Endothelial cell of umbilical vein (primary cell): ENCODE data around the gene WDR47. TPM values are rescaled to one million over a fixed set of nuclear protein-coding genes. Genes with fewer than 3 reads are reported as not detected.

Source experiments
- BruUV-seq: library from RNA; stranded (reverse); fragments of 400-500 nt; replicated peaks from 2 replicates; lab custom pipeline; 2021; lab: Mats Ljungman, UMichigan
- CTCF ChIA-PET: fragments of 300-600, 350-600 bp; sonication (Branson Sonifier 250); formaldehyde crosslinking; loops from one replicate; lab custom pipeline; 2021; ENCODE audit warnings: antibody characterized with exemption, inconsistent platforms; lab: Charles Lee
- POLR2A ChIA-PET: fragments of 300-600, 350-600 bp; sonication (Branson Sonifier 250); formaldehyde crosslinking; loops from one replicate; lab custom pipeline; 2021; ENCODE audit warnings: antibody characterized with exemption, inconsistent platforms; lab: Charles Lee
- DNase-seq: peaks from one replicate; pipeline ENCODE4 v3.0.0-alpha.2; 2011; ENCODE audit warnings: low read depth, low spot score
- FAIRE-seq: peaks from 2 replicates; lab custom pipeline; 2011; peaks lifted over from hg19 to GRCh38; lab: Jason Lieb, UNC
- H2AFZ ChIP-seq: 2 replicates; pipeline ENCODE4 v1.6.0; 2012; ENCODE audit warnings: low read depth, low read length, control low read depth, inconsistent platforms
- H3K27ac ChIP-seq: 2 replicates; pipeline ENCODE4 v1.5.1; 2011; ENCODE audit warnings: low read depth, mild to moderate bottlenecking, control low read depth, low read length, moderate library complexity; ENCODE audit not compliant: insufficient read depth
- H3K27me3 ChIP-seq, 2 experiments: 2 replicates each; pipeline versions ENCODE4 v1.6.0 to v1.6.1; 2011; ENCODE audit warnings: low read length in 2 of 2, mixed read lengths in 1 of 2; ENCODE audit not compliant: control insufficient read depth in 2 of 2, insufficient read depth in 2 of 2
- H3K36me3 ChIP-seq, 2 experiments: 2 replicates in 1 of 2; 3 replicates in 1 of 2; pipeline ENCODE4 v1.5.1; 2011; ENCODE audit warnings: low read length in 2 of 2, mild to moderate bottlenecking in 1 of 2, moderate library complexity in 1 of 2; ENCODE audit not compliant: control insufficient read depth in 2 of 2, insufficient read depth in 2 of 2; ENCODE audit errors: extremely low read depth in 1 of 2
- H3K4me1 ChIP-seq: 3 replicates; pipeline ENCODE4 v1.5.1; 2011; ENCODE audit warnings: mild to moderate bottlenecking, low read length; ENCODE audit not compliant: control insufficient read depth, insufficient read depth; ENCODE audit errors: extremely low read depth
- H3K4me2 ChIP-seq: 2 replicates; pipeline ENCODE4 v1.6.1; 2011; ENCODE audit warnings: low read length, control low read depth, mixed read lengths; ENCODE audit not compliant: insufficient read depth
- H3K4me3 ChIP-seq, 3 experiments: fragments of 200-600 bp in 1 of 3; sonication (generic), shearing (Covaris generic) in 1 of 3; replicated peaks in 1 of 3; 2 replicates each; pipeline ENCODE4 v1.5.1; 2011 to 2016; ENCODE audit warnings: control low read depth in 3 of 3, low read length in 3 of 3, mild to moderate bottlenecking in 2 of 3, inconsistent platforms in 1 of 3, low read depth in 1 of 3, moderate library complexity in 1 of 3; ENCODE audit not compliant: insufficient read depth in 1 of 3
- H3K79me2 ChIP-seq: 2 replicates; pipeline ENCODE4 v1.6.0; 2012; ENCODE audit warnings: low read length, inconsistent platforms; ENCODE audit not compliant: control insufficient read depth, insufficient read depth
- H3K9ac ChIP-seq: replicated peaks from 2 replicates; pipeline ENCODE3; 2011; ENCODE audit warnings: low read length, control low read depth; ENCODE audit not compliant: insufficient read depth; ENCODE audit errors: extremely low read depth
- H3K9me1 ChIP-seq: replicated peaks from 3 replicates; pipeline ENCODE4 v1.6.0; 2011; ENCODE audit warnings: mild to moderate bottlenecking, low read length; ENCODE audit not compliant: control insufficient read depth, insufficient read depth; ENCODE audit errors: extremely low read depth
- H3K9me3 ChIP-seq: replicated peaks from 2 replicates; pipeline ENCODE4 v1.5.1; 2012; ENCODE audit warnings: low read length, inconsistent platforms; ENCODE audit not compliant: control insufficient read depth, insufficient read depth
- H4K20me1 ChIP-seq: replicated peaks from 2 replicates; pipeline ENCODE3; 2011; ENCODE audit warnings: mild to moderate bottlenecking, low read length; ENCODE audit not compliant: control insufficient read depth, insufficient read depth; ENCODE audit errors: extremely low read depth
- EZH2 ChIP-seq: IDR thresholded peaks from 2 replicates; pipeline ENCODE4 v1.6.1; 2012; ENCODE audit warnings: borderline replicate concordance, low read depth, mild to moderate bottlenecking, moderate library complexity, low read length, inconsistent platforms; ENCODE audit not compliant: severe bottlenecking
- FOS ChIP-seq: IDR thresholded peaks from 2 replicates; pipeline ENCODE4 v1.6.1; 2011; ENCODE audit warnings: mild to moderate bottlenecking, low read length, moderate library complexity, borderline replicate concordance; ENCODE audit not compliant: insufficient read depth
- GATA2 ChIP-seq: IDR thresholded peaks from 2 replicates; pipeline ENCODE4 v1.7.0; 2011; ENCODE audit warnings: low read depth, mild to moderate bottlenecking, moderate library complexity, mixed read lengths, low read length; ENCODE audit not compliant: insufficient read length, insufficient read depth
- JUN ChIP-seq: IDR thresholded peaks from 2 replicates; pipeline ENCODE4 v1.6.1; 2011; ENCODE audit warnings: borderline replicate concordance, low read depth; ENCODE audit not compliant: insufficient read length, insufficient read depth
- MYC ChIP-seq: IDR thresholded peaks from one replicate; pipeline ENCODE4 v1.6.1; 2011; ENCODE audit warnings: mild to moderate bottlenecking, low read depth, low read length
- POLR2A ChIP-seq: IDR thresholded peaks from 2 replicates; pipeline ENCODE4 v1.6.1; 2012; ENCODE audit warnings: low read depth, mild to moderate bottlenecking, control low read depth, low read length
- POLR2AphosphoS5 ChIP-seq: IDR thresholded peaks from 2 replicates; pipeline ENCODE4 v1.6.1; 2012; ENCODE audit warnings: low read depth, mild to moderate bottlenecking, control low read depth, low read length, moderate library complexity; ENCODE audit not compliant: insufficient read depth
- dilution Hi-C: fragments of 300-500 bp; cut with MboI; formaldehyde crosslinking; loops from one replicate; pipeline ENCODE4 v1.15.0; 2019; ENCODE audit warnings: low sequenced_read_pairs; ENCODE audit not compliant: extremely low pct_ligation_motif_present
- intact Hi-C: fragments of 100-400 bp; cut with micrococcal nuclease; formaldehyde crosslinking; loops from one replicate; pipeline ENCODE4 v1.10.0; 2022
- polyA plus RNA-seq, 4 experiments: library from polyadenylated mRNA; depleted of rRNA in 3 of 4; stranded (reverse) in 3 of 4; unstranded in 1 of 4; fragments of >200 nt; gene quantifications; 2 replicates each; pipeline versions ENCODE4 v1.2.1 to v1.2.3, GENCODE V29; 2011 to 2012; ENCODE audit warnings: missing spikeins in 1 of 4
- total RNA-seq: library from RNA; stranded (reverse); gene quantifications from 2 replicates; pipeline ENCODE4 v1.2.3, GENCODE V29; 2021
- TF ChIP-seq, protein P1 (sequence below): IDR thresholded peaks from 2 replicates; pipeline ENCODE4 v1.6.1; 2011; ENCODE audit not compliant: insufficient read depth, insufficient read length
- TF ChIP-seq, protein P2 (sequence below), 2 donors: IDR thresholded peaks; 1 replicate in 1 of 2; 2 replicates in 1 of 2; pipeline ENCODE4 v1.5.1; 2011; ENCODE audit warnings: low read length in 2 of 2, mild to moderate bottlenecking in 2 of 2, moderate library complexity in 2 of 2, control low read depth in 1 of 2, inconsistent platforms in 1 of 2, low read depth in 1 of 2; ENCODE audit not compliant: insufficient read depth in 1 of 2; ENCODE audit errors: extremely low read depth in 1 of 2

Gene WDR47
- total and polyA plus RNA-seq, 2 donors (not counting 3 experiments of a cell fraction or from before 2014, with no cell fraction given) = 9.1 to 19.0 TPM

DNA sequence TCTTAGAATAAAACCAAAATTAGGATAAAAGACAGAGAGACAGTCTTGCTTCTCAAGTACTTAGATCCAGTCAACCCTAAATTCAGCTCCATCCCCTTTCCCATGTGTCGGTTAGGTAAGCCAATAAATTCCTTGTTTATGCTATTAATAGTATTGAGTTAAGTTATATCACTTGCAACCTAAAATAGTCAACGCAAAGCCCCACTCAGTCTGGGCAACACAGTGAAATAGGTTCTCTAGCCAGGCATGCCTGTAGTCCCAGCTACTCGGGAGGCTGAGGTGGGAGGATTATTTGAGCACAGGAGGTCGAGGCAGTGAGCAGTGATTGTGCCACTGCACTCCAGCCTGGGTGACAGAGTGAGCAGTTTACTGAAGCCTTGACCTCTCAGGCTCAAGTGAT lies 19.3 kb upstream of the WDR47 start:
- FAIRE-seq = no peak
- intact Hi-C loops = loop anchor here (2.0 kb wide), 1 partner anchor 18 kb away; the partner anchor contains the start of gene WDR47
- no peaks in the 10 kb centered on the region for H3K36me3 ChIP-seq
- no peak overlapping the region for H3K4me2 ChIP-seq
- BruUV-seq = no TSS peak
- no peak overlapping the region for H3K9ac ChIP-seq
- H3K9me3 ChIP-seq = no peaks in the 10 kb centered on the region
- DNase-seq = no peak
- dilution Hi-C loops = no loop called here
- no peaks in the 10 kb centered on the region for H4K20me1 ChIP-seq
- no peaks in the 10 kb centered on the region for H3K79me2 ChIP-seq
- POLR2A ChIA-PET = interaction anchor here (0.8 kb wide), 1 partner anchor 15 kb away, joined by 3 read pairs; the partner anchor contains the start of gene TAF13
- H3K27ac ChIP-seq = no peak overlapping the region
- CTCF ChIA-PET = interaction anchor here (0.8 to 1.5 kb wide), 2 partner anchors 11 to 39 kb away, joined by 3 to 4 read pairs; no protein-coding TSS in a partner anchor
- no peaks in the 10 kb centered on the region for H3K9me1 ChIP-seq
- no peak for TF ChIP-seq JUN
- TF ChIP-seq POLR2A = no peak
- no peak for TF ChIP-seq MYC
- TF ChIP-seq, protein P1, sequence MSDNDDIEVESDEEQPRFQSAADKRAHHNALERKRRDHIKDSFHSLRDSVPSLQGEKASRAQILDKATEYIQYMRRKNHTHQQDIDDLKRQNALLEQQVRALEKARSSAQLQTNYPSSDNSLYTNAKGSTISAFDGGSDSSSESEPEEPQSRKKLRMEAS = no peak
- no peak overlapping the region for H2AFZ ChIP-seq
- no peaks in the 10 kb centered on the region for H3K4me1 ChIP-seq
- H3K27me3 ChIP-seq = no peaks in the 10 kb centered on the region
- no peak overlapping the region for H3K4me3 ChIP-seq

- no TSS peak for BruUV-seq
- Histone ChIP-seq H3K27me3 (no peaks in the 10 kb centered on the region), H3K4me2 (no peak overlapping the region), H3K4me1 (no peaks in the 10 kb centered on the region), H2AFZ (no peak overlapping the region), H3K9me3 (no peaks in the 10 kb centered on the region), H3K9ac (no peak overlapping the region), H4K20me1 (no peaks in the 10 kb centered on the region), H3K4me3 (no peak overlapping the region), H3K27ac (no peak overlapping the region), H3K79me2 (no peaks in the 10 kb centered on the region), H3K36me3 (no peaks in the 10 kb centered on the region), H3K9me1 (no peaks in the 10 kb centered on the region)
- ChIA-PET POLR2A (interaction anchor here (0.6 to 0.8 kb wide), 2 partner anchors 15 to 43 kb away, joined by 3 read pairs; partner anchors contain the start of gene TAF13), CTCF (interaction anchor here (0.8 to 1.5 kb wide), 2 partner anchors 10 to 39 kb away, joined by 3 to 4 read pairs; no protein-coding TSS in a partner anchor)
- TF ChIP-seq, protein P2, sequence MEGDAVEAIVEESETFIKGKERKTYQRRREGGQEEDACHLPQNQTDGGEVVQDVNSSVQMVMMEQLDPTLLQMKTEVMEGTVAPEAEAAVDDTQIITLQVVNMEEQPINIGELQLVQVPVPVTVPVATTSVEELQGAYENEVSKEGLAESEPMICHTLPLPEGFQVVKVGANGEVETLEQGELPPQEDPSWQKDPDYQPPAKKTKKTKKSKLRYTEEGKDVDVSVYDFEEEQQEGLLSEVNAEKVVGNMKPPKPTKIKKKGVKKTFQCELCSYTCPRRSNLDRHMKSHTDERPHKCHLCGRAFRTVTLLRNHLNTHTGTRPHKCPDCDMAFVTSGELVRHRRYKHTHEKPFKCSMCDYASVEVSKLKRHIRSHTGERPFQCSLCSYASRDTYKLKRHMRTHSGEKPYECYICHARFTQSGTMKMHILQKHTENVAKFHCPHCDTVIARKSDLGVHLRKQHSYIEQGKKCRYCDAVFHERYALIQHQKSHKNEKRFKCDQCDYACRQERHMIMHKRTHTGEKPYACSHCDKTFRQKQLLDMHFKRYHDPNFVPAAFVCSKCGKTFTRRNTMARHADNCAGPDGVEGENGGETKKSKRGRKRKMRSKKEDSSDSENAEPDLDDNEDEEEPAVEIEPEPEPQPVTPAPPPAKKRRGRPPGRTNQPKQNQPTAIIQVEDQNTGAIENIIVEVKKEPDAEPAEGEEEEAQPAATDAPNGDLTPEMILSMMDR (IDR thresholded peaks at IDR 0.05; ENCODE audit: extremely low read depth in 1 of 2, insufficient read depth in 1 of 2, low read depth in 1 of 2, low read length in 2 of 2) = no peak
- TF ChIP-seq GATA2 (no peak), EZH2 (no peak), POLR2AphosphoS5 (no peak), POLR2A (no peak), MYC (no peak), JUN (no peak), FOS (no peak)
- TF ChIP-seq, protein P1 = no peak
- FAIRE-seq = no peak
- dilution Hi-C loops = no loop called here
- intact Hi-C loops = loop anchor here (2.0 kb wide), 1 partner anchor 18 kb away; the partner anchor contains the start of gene WDR47
- no peak for DNase-seq
Observed at GRCh38 chr1:109060707-109061106, 18.8 kb upstream of the WDR47 start.
